ENCODE results near the gene ADAMTS6.

GRCh38 chr5:65320250-65320649, 161.5 kb downstream of the ADAMTS6 start:
- TF ChIP-seq, protein P1, sequence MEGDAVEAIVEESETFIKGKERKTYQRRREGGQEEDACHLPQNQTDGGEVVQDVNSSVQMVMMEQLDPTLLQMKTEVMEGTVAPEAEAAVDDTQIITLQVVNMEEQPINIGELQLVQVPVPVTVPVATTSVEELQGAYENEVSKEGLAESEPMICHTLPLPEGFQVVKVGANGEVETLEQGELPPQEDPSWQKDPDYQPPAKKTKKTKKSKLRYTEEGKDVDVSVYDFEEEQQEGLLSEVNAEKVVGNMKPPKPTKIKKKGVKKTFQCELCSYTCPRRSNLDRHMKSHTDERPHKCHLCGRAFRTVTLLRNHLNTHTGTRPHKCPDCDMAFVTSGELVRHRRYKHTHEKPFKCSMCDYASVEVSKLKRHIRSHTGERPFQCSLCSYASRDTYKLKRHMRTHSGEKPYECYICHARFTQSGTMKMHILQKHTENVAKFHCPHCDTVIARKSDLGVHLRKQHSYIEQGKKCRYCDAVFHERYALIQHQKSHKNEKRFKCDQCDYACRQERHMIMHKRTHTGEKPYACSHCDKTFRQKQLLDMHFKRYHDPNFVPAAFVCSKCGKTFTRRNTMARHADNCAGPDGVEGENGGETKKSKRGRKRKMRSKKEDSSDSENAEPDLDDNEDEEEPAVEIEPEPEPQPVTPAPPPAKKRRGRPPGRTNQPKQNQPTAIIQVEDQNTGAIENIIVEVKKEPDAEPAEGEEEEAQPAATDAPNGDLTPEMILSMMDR (IDR thresholded peaks at IDR 0.05), result no peak
- TF ChIP-seq EP300 (IDR thresholded peaks at IDR 0.05) (no peak), POLR2A (IDR thresholded peaks at IDR 0.05) (no peak), POLR2AphosphoS5 (IDR thresholded peaks at IDR 0.05) (no peak)

Measured in suprapubic skin (tissue), 4 donors.